Measurements from ENCODE around the gene ACBD5. TPM values are rescaled to one million over a fixed set of nuclear protein-coding genes. Genes with fewer than 3 reads are reported as not detected.
"Not testable (repeated sequence)": the region's sequence is repeated elsewhere in the genome, so short reads cannot be mapped to it uniquely, and the experiment has no call there.

ACBD5 gene
- total RNA-seq, 2 experiments from 2014 or later = 23.7 to 25.2 TPM

DNA sequence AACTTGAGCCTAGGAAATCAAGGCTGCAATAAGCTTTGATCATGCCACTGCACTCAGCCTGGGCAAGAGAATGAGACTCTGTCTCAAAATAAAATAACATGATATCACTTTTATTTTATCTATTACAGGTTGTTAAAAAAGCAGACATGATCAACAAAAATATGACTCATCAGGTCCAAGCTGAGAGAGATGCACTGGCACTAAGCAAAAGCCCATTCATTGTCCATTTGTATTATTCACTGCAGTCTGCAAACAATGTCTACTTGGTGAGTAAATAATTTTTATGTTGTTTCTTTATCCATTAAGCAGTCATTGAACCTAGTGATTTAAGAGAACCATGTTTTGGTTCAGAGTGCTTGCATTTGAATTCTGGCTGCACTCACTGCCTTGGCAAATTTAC lies 82.2 kb downstream of the ACBD5 start:
- ChIA-PET POLR2A (interaction anchor here (1.4 to 1.8 kb wide), 2 partner anchors 11 to 84 kb away, joined by 3 to 5 read pairs; no protein-coding TSS in a partner anchor), CTCF (interaction anchor here (2.1 kb wide), 1 partner anchor 65 kb away, joined by 7 read pairs; no protein-coding TSS in a partner anchor)
- Mint-ChIP-seq H3K36me3 (ENCODE audit: low read depth) (peaks cover 68% of the 10 kb centered on the region), H3K27ac (peak overlapping the region; percentile 44), H3K4me3 (no peak overlapping the region), H3K9me3 (no peaks in the 10 kb centered on the region), H3K27me3 (no peaks in the 10 kb centered on the region), H3K4me1 (peaks cover 24% of the 10 kb centered on the region)
- DNase-seq = no peak

- peaks cover 68% of the 10 kb centered on the region for H3K36me3 Mint-ChIP-seq (ENCODE audit: low read depth)
- DNase-seq = no peak
- ChIA-PET POLR2A (interaction anchor here (1.3 to 5.6 kb wide), 5 partner anchors 14 to 86 kb away, joined by 5 to 80 read pairs (median 8); no protein-coding TSS in a partner anchor), CTCF (interaction anchor here (0.6 to 2.1 kb wide), 4 partner anchors 28 to 1203 kb away, joined by 3 to 7 read pairs (median 4); no protein-coding TSS in a partner anchor)
- peak overlapping the region; percentile 100 for H3K27ac Mint-ChIP-seq
- H3K27me3 Mint-ChIP-seq = no peaks in the 10 kb centered on the region
- H3K9me3 Mint-ChIP-seq = no peaks in the 10 kb centered on the region
- H3K4me1 Mint-ChIP-seq = peaks cover 34% of the 10 kb centered on the region
- peak overlapping the region; percentile 92 for H3K4me3 Mint-ChIP-seq
Measured at GRCh38 chr10:27157150-27157549, 83.4 kb downstream of the ACBD5 start.

- H3K4me3 Mint-ChIP-seq = peak overlapping the region; percentile 92
- H3K9me3 Mint-ChIP-seq, DNase-seq, H3K27me3 Mint-ChIP-seq: not testable (repeated sequence)
- peak overlapping the region; percentile 100 for H3K27ac Mint-ChIP-seq
- H3K4me1 Mint-ChIP-seq = peaks cover 38% of the 10 kb centered on the region
- peaks cover 65% of the 10 kb centered on the region for H3K36me3 Mint-ChIP-seq (ENCODE audit: low read depth)
- CTCF ChIA-PET = interaction anchor here (0.6 to 2.1 kb wide), 7 partner anchors 10 to 1204 kb away, joined by 3 to 7 read pairs (median 4); no protein-coding TSS in a partner anchor
- POLR2A ChIA-PET = interaction anchor here (0.9 to 5.6 kb wide), 13 partner anchors 8 to 459 kb away, joined by 3 to 80 read pairs (median 7); partner anchors contain the start of genes ABI1, ACBD5 and PDSS1
Measured at GRCh38 chr10:27156566-27156965, 84.0 kb downstream of the ACBD5 start.

DNA sequence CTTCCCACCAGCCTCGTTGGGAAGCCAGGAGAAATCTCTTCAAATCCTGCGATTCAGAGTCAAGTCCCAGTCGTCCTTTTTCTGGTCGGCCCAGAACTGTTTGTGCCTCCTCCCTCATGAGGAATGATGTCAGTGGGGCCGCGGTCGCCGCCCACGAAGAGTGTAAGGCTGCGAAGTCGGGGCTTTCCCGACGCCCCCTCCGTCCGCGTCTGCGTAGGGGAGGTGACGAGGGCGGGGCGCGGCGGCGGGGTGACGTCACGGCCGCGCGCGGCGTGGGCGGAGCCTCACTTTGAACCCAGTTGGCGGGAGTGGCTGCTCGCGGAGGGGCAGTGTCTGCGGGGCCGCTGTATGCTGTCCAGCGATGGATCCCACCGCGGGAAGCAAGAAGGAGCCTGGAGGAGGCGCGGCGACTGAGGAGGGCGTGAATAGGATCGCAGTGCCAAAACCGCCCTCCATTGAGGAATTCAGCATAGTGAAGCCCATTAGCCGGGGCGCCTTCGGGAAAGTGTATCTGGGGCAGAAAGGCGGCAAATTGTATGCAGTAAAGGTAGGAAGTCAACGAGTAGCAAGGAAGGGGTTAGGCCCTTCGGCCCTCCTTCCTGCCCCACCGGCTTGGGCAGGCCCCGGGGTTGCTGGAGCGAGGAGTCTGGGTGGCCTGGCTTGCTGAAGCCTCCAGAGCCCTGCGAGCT lies 85.4 kb downstream of the ACBD5 start, which contains the start of gene MASTL:
Gene MASTL (plus strand): TSS at position 287 of the 689 bp plus-strand sequence. CDS start 75 bp downstream, at position 362.
- POLR2A ChIA-PET = interaction anchor here (0.7 to 5.6 kb wide), 21 partner anchors 8 to 717 kb away, joined by 3 to 80 read pairs (median 8); partner anchors contain the start of genes ABI1, ACBD5, ANKRD26 and APBB1IP
- peak; percentile 95 for DNase-seq
- Mint-ChIP-seq H3K4me1 (peaks cover 47% of the 10 kb centered on the region), H3K4me3 (peak within 1 kb of the TSS; percentile 92), H3K36me3 (ENCODE audit: low read depth) (peaks cover 67% of the 10 kb centered on the region), H3K27me3 (no peaks in the 10 kb centered on the region), H3K27ac (peak within 1 kb of the TSS; percentile 100), H3K9me3 (no peaks in the 10 kb centered on the region)
- CTCF ChIA-PET = interaction anchor here (0.9 to 1.8 kb wide), 9 partner anchors 9 to 273 kb away, joined by 3 to 12 read pairs (median 4); no protein-coding TSS in a partner anchor

GRCh38 chr10:27153845-27154193 lies 86.8 kb downstream of the ACBD5 start:
- ChIA-PET CTCF (interaction anchor here (0.8 to 1.8 kb wide), 14 partner anchors 8 to 469 kb away, joined by 3 to 12 read pairs (median 4); partner anchors contain the start of gene ABI1), POLR2A (interaction anchor here (1.1 to 5.6 kb wide), 25 partner anchors 10 to 715 kb away, joined by 3 to 80 read pairs (median 8); partner anchors contain the start of genes ABI1, ACBD5, ANKRD26 and APBB1IP)
- Mint-ChIP-seq H3K4me1 (peaks cover 53% of the 10 kb centered on the region), H3K27me3 (no peaks in the 10 kb centered on the region), H3K9me3 (no peaks in the 10 kb centered on the region), H3K27ac (peak overlapping the region; percentile 100), H3K4me3 (peak overlapping the region; percentile 92), H3K36me3 (ENCODE audit: low read depth) (peaks cover 68% of the 10 kb centered on the region)
- no peak for DNase-seq

GRCh38 chr10:27153329-27153728 lies 87.3 kb downstream of the ACBD5 start:
- H3K27ac Mint-ChIP-seq = peak overlapping the region; percentile 100

DNA sequence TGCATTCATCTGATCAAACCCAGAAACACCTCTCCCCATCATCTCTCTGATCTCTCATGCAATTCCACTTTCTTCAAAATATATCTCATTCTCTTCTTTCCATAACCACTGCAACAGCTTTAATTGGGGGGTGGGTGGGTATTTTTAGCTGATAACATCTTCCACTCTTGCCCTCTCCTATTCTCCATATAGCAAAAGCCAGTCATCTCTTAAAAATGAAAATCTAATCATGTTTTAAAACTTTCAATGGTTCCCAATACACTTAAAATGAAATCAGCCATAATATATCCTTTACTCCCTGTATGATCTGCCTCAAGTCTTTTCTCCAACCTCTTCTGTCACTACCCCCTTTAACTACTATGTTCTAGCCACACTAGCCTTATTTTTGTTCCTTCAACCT lies 87.9 kb downstream of the ACBD5 start:
- ChIA-PET CTCF (no interaction called here), POLR2A (interaction anchor here (0.7 to 5.6 kb wide), 7 partner anchors 9 to 292 kb away, joined by 4 to 77 read pairs (median 28); partner anchors contain the start of genes ABI1, ACBD5 and ANKRD26)
- peak overlapping the region; percentile 92 for H3K4me3 Mint-ChIP-seq
- peaks cover 68% of the 10 kb centered on the region for H3K36me3 Mint-ChIP-seq (ENCODE audit: low read depth)
- no peak for DNase-seq
- no peaks in the 10 kb centered on the region for H3K27me3 Mint-ChIP-seq
- peaks cover 52% of the 10 kb centered on the region for H3K4me1 Mint-ChIP-seq
- no peaks in the 10 kb centered on the region for H3K9me3 Mint-ChIP-seq
- peak overlapping the region; percentile 100 for H3K27ac Mint-ChIP-seq

More at GRCh38 chr10:27153329-27153728, 87.3 kb downstream of the ACBD5 start:
- ChIA-PET POLR2A (interaction anchor here (1.4 to 5.6 kb wide), 19 partner anchors 10 to 456 kb away, joined by 4 to 80 read pairs (median 11); partner anchors contain the start of genes ABI1, ACBD5, ANKRD26 and PDSS1), CTCF (interaction anchor here (1.1 to 1.8 kb wide), 6 partner anchors 10 to 468 kb away, joined by 5 to 12 read pairs (median 6); no protein-coding TSS in a partner anchor)
- Mint-ChIP-seq H3K4me1 (peaks cover 53% of the 10 kb centered on the region), H3K4me3 (peak overlapping the region; percentile 92), H3K27me3 (no peaks in the 10 kb centered on the region), H3K9me3 (no peaks in the 10 kb centered on the region), H3K36me3 (ENCODE audit: low read depth) (peaks cover 68% of the 10 kb centered on the region)
- no peak for DNase-seq

- no peak overlapping the region for H3K4me3 Mint-ChIP-seq
- H3K27me3 Mint-ChIP-seq = no peaks in the 10 kb centered on the region
- no peak for DNase-seq
- CTCF ChIA-PET = no interaction called here
- peaks cover 72% of the 10 kb centered on the region for H3K36me3 Mint-ChIP-seq (ENCODE audit: low read depth)
- H3K27ac Mint-ChIP-seq = no peak overlapping the region
- H3K4me1 Mint-ChIP-seq = peaks cover 50% of the 10 kb centered on the region
- H3K9me3 Mint-ChIP-seq = no peaks in the 10 kb centered on the region
- POLR2A ChIA-PET = no interaction called here
Measured at GRCh38 chr10:27150261-27150660, 90.3 kb downstream of the ACBD5 start.

- H3K9me3 Mint-ChIP-seq = no peaks in the 10 kb centered on the region
- ChIA-PET POLR2A (interaction anchor here (0.6 to 1.7 kb wide), 5 partner anchors 14 to 1808 kb away, joined by 3 to 6 read pairs (median 3); no protein-coding TSS in a partner anchor), CTCF (no interaction called here)
- no peak overlapping the region for H3K4me3 Mint-ChIP-seq
- peak overlapping the region; percentile 36 for H3K27ac Mint-ChIP-seq
- H3K4me1 Mint-ChIP-seq = peaks cover 48% of the 10 kb centered on the region
- peaks cover 68% of the 10 kb centered on the region for H3K36me3 Mint-ChIP-seq (ENCODE audit: low read depth)
- no peak for DNase-seq
- no peaks in the 10 kb centered on the region for H3K27me3 Mint-ChIP-seq
Measured at GRCh38 chr10:27147701-27148100, 92.9 kb downstream of the ACBD5 start.

DNA sequence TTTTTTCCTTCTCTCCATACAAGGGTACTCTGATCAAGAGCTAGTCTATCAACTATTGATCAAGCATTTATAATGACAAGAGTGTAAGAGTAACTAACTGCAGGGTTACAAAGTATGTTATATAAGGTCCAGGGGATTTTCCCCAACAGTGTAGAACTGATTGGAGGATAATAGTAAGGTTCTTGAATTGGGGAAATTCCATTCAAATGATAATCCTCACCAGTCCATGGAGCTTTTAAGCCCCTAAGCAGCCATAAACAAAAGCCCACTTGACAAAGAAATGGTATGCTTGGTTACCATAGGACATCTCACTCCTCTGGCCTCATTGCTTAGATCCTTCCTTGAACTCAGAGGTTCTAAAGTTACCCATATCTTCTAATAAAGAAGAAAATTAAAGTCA lies 94.7 kb downstream of the ACBD5 start:
- H3K9me3 Mint-ChIP-seq = no peaks in the 10 kb centered on the region
- no peaks in the 10 kb centered on the region for H3K27me3 Mint-ChIP-seq
- DNase-seq = no peak
- H3K4me1 Mint-ChIP-seq = peaks cover 34% of the 10 kb centered on the region
- ChIA-PET CTCF (interaction anchor here (1.0 to 1.2 kb wide), 2 partner anchors 8 to 10 kb away, joined by 3 to 5 read pairs; partner anchors contain the start of genes MASTL and YME1L1), POLR2A (interaction anchor here (0.8 to 6.8 kb wide), 4 partner anchors 8 to 281 kb away, joined by 3 to 77 read pairs (median 4); partner anchors contain the start of genes MASTL and YME1L1)
- peaks cover 64% of the 10 kb centered on the region for H3K36me3 Mint-ChIP-seq (ENCODE audit: low read depth)
- H3K4me3 Mint-ChIP-seq = no peak overlapping the region
- no peak overlapping the region for H3K27ac Mint-ChIP-seq

All from activated CD4-positive, alpha-beta memory T cell treated with anti-CD3 and anti-CD28 coated beads, Interleukin-2, amount 10 ng/mL, durations not matched to agents 7 days and 5 days (primary cell).